ENCODE data around the gene GALNT16.

- TF ChIP-seq CTCF (IDR thresholded peaks at IDR 0.05) = no peak
- TF ChIP-seq POLR2A (IDR thresholded peaks at IDR 0.05) = no peak
These were observed 91.4 kb downstream of the GALNT16 start for GRCh38 chr14:69351385-69351784.
